Measurements from ENCODE around the gene TEAD1. TPM values are rescaled to one million over a fixed set of nuclear protein-coding genes. Genes with fewer than 3 reads are reported as not detected.
A peak's percentile ranks its signal among the peaks of the same experiment; 100 is the strongest.

Gene TEAD1
- total and polyA plus RNA-seq, 2 donors (not counting 3 experiments of a cell fraction or from before 2014, with no cell fraction given), result 15.3 to 49.0 TPM

DNA sequence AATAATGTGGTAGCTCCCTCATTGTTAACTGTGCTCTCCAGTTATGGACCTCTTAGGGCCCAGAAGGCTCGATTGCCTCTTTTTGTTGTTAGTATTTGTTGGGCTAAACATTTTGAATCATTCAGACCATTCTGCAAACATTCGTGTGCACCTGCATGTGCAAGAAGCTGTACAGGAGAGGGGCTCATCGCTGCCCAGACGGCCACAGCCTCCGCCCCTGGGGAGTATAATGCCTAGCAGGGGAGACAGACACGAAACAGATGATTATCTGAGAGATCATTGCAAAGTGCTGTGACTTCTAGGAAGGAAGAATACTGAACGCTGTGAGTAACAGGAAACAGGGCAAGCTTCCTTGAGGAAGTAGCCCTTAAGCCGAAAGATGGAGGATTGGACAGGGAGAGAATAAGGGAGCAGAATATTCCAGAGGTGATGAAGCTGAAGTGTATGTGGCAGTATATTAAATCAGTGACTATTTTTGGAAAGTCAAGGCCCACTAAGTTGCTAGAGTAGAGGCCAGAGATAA lies 211.6 kb downstream of the TEAD1 start:
- H3K27ac ChIP-seq (ENCODE audit: insufficient read depth, low read depth, low read length), result no peak overlapping the region
- H3K9ac ChIP-seq (replicated peaks; ENCODE audit: extremely low read depth, insufficient read depth, low read length), result no peak overlapping the region
- no peak overlapping the region for H3K4me3 ChIP-seq (replicated peaks in 1 of 3; ENCODE audit: insufficient read depth in 1 of 3, low read depth in 1 of 3, low read length in 3 of 3)
- no peaks in the 10 kb centered on the region for H3K79me2 ChIP-seq (ENCODE audit: control insufficient read depth, insufficient read depth, low read length)
- no peaks in the 10 kb centered on the region for H4K20me1 ChIP-seq (replicated peaks; ENCODE audit: control insufficient read depth, extremely low read depth, insufficient read depth, low read length)
- intact Hi-C loops (cut with micrococcal nuclease) (loop anchor here (5.0 kb wide), 1 partner anchor 123 kb away; no protein-coding TSS in a partner anchor), dilution Hi-C loops (cut with MboI; ENCODE audit: extremely low pct_ligation_motif_present, low sequenced_read_pairs) (no loop called here)
- H3K27me3 ChIP-seq (ENCODE audit: control insufficient read depth in 2 of 2, insufficient read depth in 2 of 2, low read length in 2 of 2), result no peaks in the 10 kb centered on the region
- H2AFZ ChIP-seq (ENCODE audit: low read depth, low read length), result no peak overlapping the region
- TF ChIP-seq, protein P1, sequence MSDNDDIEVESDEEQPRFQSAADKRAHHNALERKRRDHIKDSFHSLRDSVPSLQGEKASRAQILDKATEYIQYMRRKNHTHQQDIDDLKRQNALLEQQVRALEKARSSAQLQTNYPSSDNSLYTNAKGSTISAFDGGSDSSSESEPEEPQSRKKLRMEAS (IDR thresholded peaks at IDR 0.05; ENCODE audit: insufficient read depth, insufficient read length), result no peak
- TF ChIP-seq MYC (IDR thresholded peaks at IDR 0.05; ENCODE audit: low read depth, low read length) (no peak), JUN (IDR thresholded peaks at IDR 0.05; ENCODE audit: borderline replicate concordance, insufficient read depth, insufficient read length, low read depth) (no peak), EZH2 (IDR thresholded peaks at IDR 0.05; ENCODE audit: borderline replicate concordance, low read depth, low read length, severe bottlenecking) (no peak), FOS (IDR thresholded peaks at IDR 0.05; ENCODE audit: borderline replicate concordance, insufficient read depth, low read length) (no peak), GATA2 (IDR thresholded peaks at IDR 0.05; ENCODE audit: insufficient read depth, insufficient read length, low read depth, low read length) (no peak), POLR2AphosphoS5 (IDR thresholded peaks at IDR 0.05; ENCODE audit: insufficient read depth, low read depth, low read length) (no peak), CTCF (IDR thresholded peaks at IDR 0.05; ENCODE audit: extremely low read depth in 1 of 2, insufficient read depth in 1 of 2, low read depth in 1 of 2, low read length in 2 of 2) (no peak), POLR2A (IDR thresholded peaks at IDR 0.05; ENCODE audit: low read depth, low read length) (no peak)
- no peaks in the 10 kb centered on the region for H3K9me1 ChIP-seq (replicated peaks; ENCODE audit: control insufficient read depth, extremely low read depth, insufficient read depth, low read length)
- no TSS peak for BruUV-seq (replicated peaks)
- POLR2A ChIA-PET, result no interaction called here
- H3K4me1 ChIP-seq (ENCODE audit: control insufficient read depth, extremely low read depth, insufficient read depth, low read length), result peaks cover 9% of the 10 kb centered on the region
- FAIRE-seq, result no peak
- peaks cover 0 to 15% of the 10 kb centered on the region in 2 experiments for H3K36me3 ChIP-seq (ENCODE audit: control insufficient read depth in 2 of 2, extremely low read depth in 1 of 2, insufficient read depth in 2 of 2, low read length in 2 of 2)
- no peaks in the 10 kb centered on the region for H3K9me3 ChIP-seq (replicated peaks; ENCODE audit: control insufficient read depth, insufficient read depth, low read length)
- DNase-seq (ENCODE audit: low read depth, low spot score), result no peak
- CTCF ChIA-PET, result interaction anchor here (0.6 to 2.8 kb wide), 8 partner anchors 13 to 988 kb away, joined by 3 to 20 read pairs (median 3); no protein-coding TSS in a partner anchor
- H3K4me2 ChIP-seq (ENCODE audit: insufficient read depth, low read length), result peak overlapping the region; percentile 21
